Spleen (tissue), 11 donors: ENCODE measurements around the gene UBA3. TPM values are rescaled to one million over a fixed set of nuclear protein-coding genes. Genes with fewer than 3 reads are reported as not detected.

Experiments used
- DNase-seq: peaks from one replicate; pipeline ENCODE4 v3.0.0-alpha.2; 2020
- H3K27ac ChIP-seq, 8 donors: fragments of 200-600 bp; sonication (generic) in 7 of 8; 1 replicate in 4 of 8; 2 replicates in 4 of 8; pipeline versions ENCODE4 v1.5.0 to v1.8.0; 2016 to 2021; ENCODE audit warnings: inconsistent platforms in 4 of 8, mild to moderate bottlenecking in 4 of 8, moderate library complexity in 1 of 8
- H3K27me3 ChIP-seq, 7 donors: fragments of 200-600 bp; sonication (generic) in 6 of 7; replicated peaks in 1 of 7; 1 replicate in 4 of 7; 2 replicates in 3 of 7; pipeline versions ENCODE4 v1.5.0 to v1.8.0; 2016 to 2021; ENCODE audit warnings: inconsistent platforms in 3 of 7, mild to moderate bottlenecking in 1 of 7
- H3K36me3 ChIP-seq, 6 donors: fragments of 200-600 bp; sonication (generic) in 5 of 6; 1 replicate in 4 of 6; 2 replicates in 2 of 6; pipeline versions ENCODE4 v1.5.0 to v1.8.0; 2016 to 2021; ENCODE audit warnings: inconsistent platforms in 2 of 6
- H3K4me1 ChIP-seq, 6 donors: fragments of 200-600 bp; sonication (generic) in 5 of 6; 1 replicate in 3 of 6; 2 replicates in 3 of 6; pipeline versions ENCODE4 v1.5.0 to v1.8.0; 2016 to 2021; ENCODE audit warnings: inconsistent platforms in 3 of 6
- H3K4me3 ChIP-seq, 8 donors: fragments of 200-600 bp; sonication (generic) in 7 of 8; 1 replicate in 4 of 8; 2 replicates in 4 of 8; pipeline versions ENCODE4 v1.5.0 to v1.8.0; 2016 to 2021; ENCODE audit warnings: inconsistent platforms in 4 of 8, mild to moderate bottlenecking in 4 of 8, moderate library complexity in 2 of 8
- H3K9me3 ChIP-seq, 8 donors: fragments of 200-600 bp; sonication (generic) in 7 of 8; 1 replicate in 4 of 8; 2 replicates in 4 of 8; pipeline versions ENCODE4 v1.5.0 to v1.8.0; 2016 to 2021; ENCODE audit warnings: inconsistent platforms in 4 of 8
- POLR2A ChIP-seq, 3 donors: fragments of 450-650 bp; IDR thresholded peaks; one replicate each; pipeline ENCODE4 v1.5.1; 2017; ENCODE audit warnings: antibody characterized with exemption in 3 of 3, mild to moderate bottlenecking in 1 of 3
- POLR2AphosphoS5 ChIP-seq, 3 donors: sonication (generic); formaldehyde crosslinking; IDR thresholded peaks; one replicate each; pipeline ENCODE4 v1.5.1; 2017; ENCODE audit warnings: antibody characterized with exemption in 3 of 3
- WGBS, 5 donors: extraction: QIAGEN DNeasy Blood & Tissue Kit in 3 of 5; methylation state at CpG; one replicate each; pipeline versions ENCODE4 v1.1.5 to v1.1.7; 2013 to 2018; 5-methylcytosine and 5-hydroxymethylcytosine counted together
- intact Hi-C: fragments of 100-400 bp; cut with DNase I; formaldehyde crosslinking; loops from one replicate; pipeline ENCODE4 v1.15.0; 2023; ENCODE audit warnings: low total_unique reads
- polyA plus RNA-seq, 3 donors: library from polyadenylated mRNA; stranded (reverse); fragments of 200-250 nt; gene quantifications; one replicate each; pipeline ENCODE4 v1.2.1, GENCODE V29; 2013
- total RNA-seq, 7 donors: library from RNA; depleted of rRNA in 3 of 7; stranded (reverse); fragments of >200 nt in 3 of 7; fragmentation: NEBNext Ultra II Directional in 4 of 7; extraction: Animal tissue kit (Norgen Biotek cat#: 25700) in 4 of 7; gene quantifications; one replicate each; pipeline versions ENCODE4 v1.1.0 to v1.2.1, GENCODE V29; 2016 to 2021
- TF ChIP-seq, protein P1 (sequence below), 11 experiments: fragments of 200-600 bp in 7 of 11; fragments of 450-650 bp in 4 of 11; sonication (generic) in 4 of 11; IDR thresholded peaks in 8 of 11; conservative IDR thresholded peaks in 3 of 11; 1 replicate in 7 of 11; 2 replicates in 4 of 11; pipeline versions ENCODE4 v1.4.0 to v1.8.0; 2016 to 2021; ENCODE audit warnings: antibody characterized with exemption in 11 of 11, inconsistent platforms in 4 of 11, mild to moderate bottlenecking in 1 of 11
- donor health status: healthy with polysubstance abuse.
- donor health status: DM: no; HTN: no; CAD: no; lungs with moderate emphysema.
- donor health status: DM: no; HTN: no; CAD: no.
- donor health status: Bipolar disorder and iron deficiency.
- donor health status: healthy.
- donor health status: DM: no; HTN: no; CAD: no.
- donor health status: DM: yes; HTN: yes; CAD: no.

The UBA3 gene
- total and polyA plus RNA-seq, 10 donors: 50.2 to 101 (median 63.9) TPM

- TF ChIP-seq POLR2A (IDR thresholded peaks at IDR 0.05) (no peak), POLR2AphosphoS5 (IDR thresholded peaks at IDR 0.05) (no peak)
- TF ChIP-seq, protein P1, sequence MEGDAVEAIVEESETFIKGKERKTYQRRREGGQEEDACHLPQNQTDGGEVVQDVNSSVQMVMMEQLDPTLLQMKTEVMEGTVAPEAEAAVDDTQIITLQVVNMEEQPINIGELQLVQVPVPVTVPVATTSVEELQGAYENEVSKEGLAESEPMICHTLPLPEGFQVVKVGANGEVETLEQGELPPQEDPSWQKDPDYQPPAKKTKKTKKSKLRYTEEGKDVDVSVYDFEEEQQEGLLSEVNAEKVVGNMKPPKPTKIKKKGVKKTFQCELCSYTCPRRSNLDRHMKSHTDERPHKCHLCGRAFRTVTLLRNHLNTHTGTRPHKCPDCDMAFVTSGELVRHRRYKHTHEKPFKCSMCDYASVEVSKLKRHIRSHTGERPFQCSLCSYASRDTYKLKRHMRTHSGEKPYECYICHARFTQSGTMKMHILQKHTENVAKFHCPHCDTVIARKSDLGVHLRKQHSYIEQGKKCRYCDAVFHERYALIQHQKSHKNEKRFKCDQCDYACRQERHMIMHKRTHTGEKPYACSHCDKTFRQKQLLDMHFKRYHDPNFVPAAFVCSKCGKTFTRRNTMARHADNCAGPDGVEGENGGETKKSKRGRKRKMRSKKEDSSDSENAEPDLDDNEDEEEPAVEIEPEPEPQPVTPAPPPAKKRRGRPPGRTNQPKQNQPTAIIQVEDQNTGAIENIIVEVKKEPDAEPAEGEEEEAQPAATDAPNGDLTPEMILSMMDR (IDR thresholded peaks at IDR 0.05 in 8 of 11, conservative IDR thresholded peaks at IDR 0.05 in 3 of 11): no peak
- peak overlapping the region in 5 of 8 donors; percentile 76 to 96 (median 85) for H3K4me3 ChIP-seq
- H3K36me3 ChIP-seq: peaks cover 0 to 19% (median 0%) of the 10 kb centered on the region in 6 donors
- peak overlapping the region in 7 of 8 donors; percentile 39 to 96 (median 92) for H3K27ac ChIP-seq
- 32 to 61% (median 50%) methylated on average over 2 of the region's 2 CpGs for WGBS, 5 donors
- H3K4me1 ChIP-seq: peaks cover 76 to 94% (median 90%) of the 10 kb centered on the region in 6 donors
- no peaks in the 10 kb centered on the region for H3K9me3 ChIP-seq
- no peak for DNase-seq
- no peaks in the 10 kb centered on the region for H3K27me3 ChIP-seq
- intact Hi-C loops: no loop called here
Measured at GRCh38 chr3:69088063-69088462, 7.9 kb upstream of the UBA3 start.

DNA sequence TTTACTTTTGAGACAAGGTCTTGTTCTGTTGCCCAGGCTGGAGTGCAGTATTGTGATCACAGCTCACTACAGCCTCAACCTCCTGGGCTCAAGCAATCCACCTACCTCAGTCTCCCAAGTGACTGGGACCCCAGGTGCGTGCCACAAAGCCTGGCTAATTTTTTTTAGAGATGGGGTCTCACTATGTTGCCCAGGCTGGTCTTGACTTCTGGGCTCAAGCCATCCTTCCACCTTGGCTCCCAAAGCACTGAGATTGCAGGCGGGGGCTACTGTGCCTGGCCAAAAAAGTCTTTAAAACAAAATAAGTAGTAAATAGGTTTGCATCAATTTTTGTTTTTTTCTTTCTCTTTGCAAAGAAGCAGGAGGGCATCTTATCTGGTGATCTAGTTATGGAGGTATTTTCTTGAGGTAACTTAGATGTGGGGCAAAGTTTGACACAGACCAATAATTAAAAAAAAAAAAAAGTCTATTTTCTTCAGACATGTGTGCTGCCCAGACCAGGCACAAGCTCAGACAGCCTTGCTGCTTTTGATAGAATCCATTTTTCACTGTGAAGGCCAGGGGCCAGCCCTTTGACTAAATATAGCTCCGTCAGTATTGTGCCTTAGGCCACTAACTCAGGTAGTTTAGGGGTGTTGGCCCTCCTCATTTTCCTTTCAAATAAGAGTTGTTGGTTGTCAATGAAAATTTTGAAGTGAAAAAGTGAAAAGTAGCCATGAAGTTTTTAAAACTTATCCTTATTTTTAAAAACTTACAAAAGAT, 7.0 kb upstream of the UBA3 start:
- TF ChIP-seq POLR2A (IDR thresholded peaks at IDR 0.05) (no peak), POLR2AphosphoS5 (IDR thresholded peaks at IDR 0.05) (no peak)
- TF ChIP-seq, protein P1 (IDR thresholded peaks at IDR 0.05 in 8 of 11, conservative IDR thresholded peaks at IDR 0.05 in 3 of 11): no peak
- intact Hi-C loops: no loop called here
- peak overlapping the region; percentile 80 to 96 (median 92) for H3K27ac ChIP-seq
- no peak for DNase-seq
- H3K9me3 ChIP-seq: no peaks in the 10 kb centered on the region
- H3K36me3 ChIP-seq: peaks cover 0 to 19% (median 0%) of the 10 kb centered on the region in 6 donors
- WGBS, 5 donors: 74 to 87% (median 76%) methylated on average over 3 of the region's 3 CpGs
- H3K4me3 ChIP-seq: peak overlapping the region; percentile 76 to 96 (median 87)
- peaks cover 76 to 94% (median 90%) of the 10 kb centered on the region in 6 donors for H3K4me1 ChIP-seq
- no peaks in the 10 kb centered on the region for H3K27me3 ChIP-seq

GRCh38 chr3:69085833-69086722, 5.9 kb upstream of the UBA3 start:
- Histone ChIP-seq H3K9me3 (no peaks in the 10 kb centered on the region), H3K4me1 (peaks cover 75 to 94% (median 90%) of the 10 kb centered on the region in 6 donors), H3K36me3 (peaks cover 0 to 19% (median 0%) of the 10 kb centered on the region in 6 donors), H3K27me3 (no peaks in the 10 kb centered on the region), H3K4me3 (peak overlapping the region; percentile 76 to 96 (median 87)), H3K27ac (peak overlapping the region; percentile 80 to 96 (median 92))
- peak; percentile 86 for DNase-seq
- intact Hi-C loops: no loop called here
- peak in 1 of 3 donors; percentile 32 for TF ChIP-seq POLR2AphosphoS5 (IDR thresholded peaks at IDR 0.05)
- TF ChIP-seq POLR2A (IDR thresholded peaks at IDR 0.05): no peak
- TF ChIP-seq, protein P1 (IDR thresholded peaks at IDR 0.05 in 8 of 11, conservative IDR thresholded peaks at IDR 0.05 in 3 of 11): no peak
- WGBS, 5 donors: 1 to 6% (median 3%) methylated on average over 8 of the region's 8 CpGs
